Keratinocyte (primary cell): ENCODE data around the gene IVL. TPM values are rescaled to one million over a fixed set of nuclear protein-coding genes. Genes with fewer than 3 reads are reported as not detected.
A peak's percentile ranks its signal among the peaks of the same experiment; 100 is the strongest.

ENCODE experiments used
- DNase-seq: peaks from one replicate; pipeline ENCODE4 v3.0.0-alpha.2; 2011; ENCODE audit warnings: low read depth, missing footprints, low spot score
- FAIRE-seq: peaks from 2 replicates; lab custom pipeline; 2011; peaks lifted over from hg19 to GRCh38; lab: Jason Lieb, UNC
- H2AFZ ChIP-seq: 2 replicates; pipeline ENCODE4 v1.6.0; 2012; ENCODE audit warnings: low read length, control low read depth, inconsistent platforms; ENCODE audit not compliant: control insufficient read depth
- H3K27ac ChIP-seq: 2 replicates; pipeline ENCODE4 v1.5.1; 2011; ENCODE audit warnings: low read length; ENCODE audit not compliant: control insufficient read depth, insufficient read depth
- H3K27me3 ChIP-seq: 3 replicates; pipeline ENCODE4 v1.6.0; 2011; ENCODE audit warnings: low read length; ENCODE audit not compliant: control insufficient read depth, insufficient read depth; ENCODE audit errors: extremely low read depth
- H3K36me3 ChIP-seq, 2 experiments: 2 replicates in 1 of 2; 3 replicates in 1 of 2; pipeline ENCODE4 v1.5.1; 2011; ENCODE audit warnings: low read length in 2 of 2, mild to moderate bottlenecking in 1 of 2; ENCODE audit not compliant: control insufficient read depth in 2 of 2, insufficient read depth in 2 of 2; ENCODE audit errors: extremely low read depth in 1 of 2
- H3K4me1 ChIP-seq: 3 replicates; pipeline ENCODE4 v1.5.1; 2011; ENCODE audit warnings: low read length; ENCODE audit not compliant: control insufficient read depth, insufficient read depth; ENCODE audit errors: extremely low read depth
- H3K4me2 ChIP-seq: 3 replicates; pipeline ENCODE4 v1.6.0; 2011; ENCODE audit warnings: low read depth, low read length; ENCODE audit not compliant: control insufficient read depth, insufficient read depth; ENCODE audit errors: extremely low read depth
- H3K4me3 ChIP-seq, 3 experiments: fragments of 200-600 bp in 1 of 3; sonication (generic) in 1 of 3; 2 replicates in 2 of 3; 3 replicates in 1 of 3; pipeline ENCODE4 v1.5.1; 2011 to 2016; ENCODE audit warnings: low read length in 3 of 3, mild to moderate bottlenecking in 3 of 3, control low read depth in 2 of 3, inconsistent platforms in 1 of 3, low read depth in 1 of 3, mixed read lengths in 1 of 3, mixed run types in 1 of 3, moderate library complexity in 1 of 3; ENCODE audit not compliant: control insufficient read depth in 2 of 3, insufficient read depth in 2 of 3; ENCODE audit errors: extremely low read depth in 1 of 3
- H3K79me2 ChIP-seq: 2 replicates; pipeline ENCODE4 v1.6.0; 2012; ENCODE audit warnings: low read length; ENCODE audit not compliant: control insufficient read depth, insufficient read depth
- H3K9ac ChIP-seq: 3 replicates; pipeline ENCODE4 v1.6.0; 2011; ENCODE audit warnings: low read length; ENCODE audit not compliant: control insufficient read depth, insufficient read depth; ENCODE audit errors: extremely low read depth
- H3K9me1 ChIP-seq: 3 replicates; pipeline ENCODE4 v1.6.0; 2011; ENCODE audit warnings: low read length; ENCODE audit not compliant: control insufficient read depth, insufficient read depth; ENCODE audit errors: extremely low read depth
- H3K9me3 ChIP-seq: 2 replicates; pipeline ENCODE4 v1.5.1; 2012; ENCODE audit warnings: low read depth, low read length; ENCODE audit not compliant: control insufficient read depth
- H4K20me1 ChIP-seq: 3 replicates; pipeline ENCODE4 v1.6.0; 2011; ENCODE audit warnings: low read length; ENCODE audit not compliant: control insufficient read depth, insufficient read depth; ENCODE audit errors: extremely low read depth
- EZH2 ChIP-seq: IDR thresholded peaks from one replicate; pipeline ENCODE4 v1.6.1; 2012; ENCODE audit warnings: inconsistent platforms, mild to moderate bottlenecking, low read length, moderate library complexity
- dilution Hi-C: fragments of 300-500 bp; cut with MboI; formaldehyde crosslinking; loops from one replicate; pipeline ENCODE4 v1.7.0; 2020; ENCODE audit warnings: low sequenced_read_pairs; ENCODE audit not compliant: extremely low pct_ligation_motif_present
- polyA plus RNA-seq, 5 experiments: library from polyadenylated mRNA; depleted of rRNA in 3 of 5; stranded (reverse) in 3 of 5; stranded (forward) in 1 of 5; unstranded in 1 of 5; fragments of >200 nt; gene quantifications; 1 replicate in 1 of 5; 2 replicates in 3 of 5; 3 replicates in 1 of 5; pipeline versions ENCODE4 v1.2.1 to v1.2.3, GENCODE V29; 2011 to 2012; ENCODE audit warnings: missing spikeins in 2 of 5, low read depth in 1 of 5, low replicate concordance in 1 of 5
- TF ChIP-seq, protein P1 (sequence below), 3 experiments: IDR thresholded peaks in 1 of 3; conservative IDR thresholded peaks in 1 of 3; optimal IDR thresholded peaks in 1 of 3; 2 replicates in 2 of 3; 3 replicates in 1 of 3; pipeline versions ENCODE3 to v1.5.1; 2011; ENCODE audit warnings: low read length in 3 of 3, mild to moderate bottlenecking in 3 of 3, moderate library complexity in 2 of 3, control low read depth in 1 of 3, inconsistent platforms in 1 of 3; ENCODE audit not compliant: insufficient read depth in 2 of 3; ENCODE audit errors: extremely low read depth in 1 of 3

IVL gene
- polyA plus RNA-seq, 1 donor (not counting 4 experiments of a cell fraction or from before 2014, with no cell fraction given) = 89.2 TPM

DNA sequence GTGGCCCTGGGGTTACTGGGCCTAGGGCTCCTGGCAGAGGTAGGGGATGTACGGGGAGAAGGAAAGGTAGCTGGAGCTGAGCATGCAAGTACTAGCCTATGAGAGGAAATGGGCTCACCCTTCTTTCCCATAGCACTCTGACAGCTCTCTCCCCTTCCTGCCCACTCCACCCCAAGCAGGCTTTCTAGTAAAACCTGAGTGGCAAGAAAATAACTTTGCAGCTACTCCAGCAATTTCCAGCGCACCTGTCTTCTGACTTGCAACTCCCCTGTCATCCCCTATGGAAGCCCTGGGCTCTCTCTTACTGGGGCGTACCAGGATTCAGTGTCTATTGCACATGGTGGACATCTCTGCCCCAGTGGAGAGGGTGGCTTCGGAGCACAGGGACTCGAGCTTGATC lies 6.7 kb upstream of the IVL start:
- DNase-seq (no peak), FAIRE-seq (peak; percentile 67)
- H4K20me1 ChIP-seq = no peaks in the 10 kb centered on the region
- no peaks in the 10 kb centered on the region for H3K9me3 ChIP-seq
- H3K9me1 ChIP-seq = no peaks in the 10 kb centered on the region
- H2AFZ ChIP-seq = peak overlapping the region; percentile 61
- no peaks in the 10 kb centered on the region for H3K79me2 ChIP-seq
- no peak overlapping the region for H3K27ac ChIP-seq
- dilution Hi-C loops = no loop called here
- H3K36me3 ChIP-seq = no peaks in the 10 kb centered on the region
- peaks cover 31% of the 10 kb centered on the region for H3K4me1 ChIP-seq
- TF ChIP-seq, protein P1, sequence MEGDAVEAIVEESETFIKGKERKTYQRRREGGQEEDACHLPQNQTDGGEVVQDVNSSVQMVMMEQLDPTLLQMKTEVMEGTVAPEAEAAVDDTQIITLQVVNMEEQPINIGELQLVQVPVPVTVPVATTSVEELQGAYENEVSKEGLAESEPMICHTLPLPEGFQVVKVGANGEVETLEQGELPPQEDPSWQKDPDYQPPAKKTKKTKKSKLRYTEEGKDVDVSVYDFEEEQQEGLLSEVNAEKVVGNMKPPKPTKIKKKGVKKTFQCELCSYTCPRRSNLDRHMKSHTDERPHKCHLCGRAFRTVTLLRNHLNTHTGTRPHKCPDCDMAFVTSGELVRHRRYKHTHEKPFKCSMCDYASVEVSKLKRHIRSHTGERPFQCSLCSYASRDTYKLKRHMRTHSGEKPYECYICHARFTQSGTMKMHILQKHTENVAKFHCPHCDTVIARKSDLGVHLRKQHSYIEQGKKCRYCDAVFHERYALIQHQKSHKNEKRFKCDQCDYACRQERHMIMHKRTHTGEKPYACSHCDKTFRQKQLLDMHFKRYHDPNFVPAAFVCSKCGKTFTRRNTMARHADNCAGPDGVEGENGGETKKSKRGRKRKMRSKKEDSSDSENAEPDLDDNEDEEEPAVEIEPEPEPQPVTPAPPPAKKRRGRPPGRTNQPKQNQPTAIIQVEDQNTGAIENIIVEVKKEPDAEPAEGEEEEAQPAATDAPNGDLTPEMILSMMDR (optimal IDR thresholded peaks at IDR 0.05 in 1 of 3, IDR thresholded peaks at IDR 0.05 in 1 of 3, conservative IDR thresholded peaks at IDR 0.05 in 1 of 3; ENCODE audit: extremely low read depth in 1 of 3, insufficient read depth in 2 of 3, low read length in 3 of 3) = no peak
- no peak for TF ChIP-seq EZH2
- H3K4me3 ChIP-seq = no peak overlapping the region
- peak overlapping the region; percentile 18 for H3K4me2 ChIP-seq
- H3K9ac ChIP-seq = no peak overlapping the region
- no peaks in the 10 kb centered on the region for H3K27me3 ChIP-seq

DNA sequence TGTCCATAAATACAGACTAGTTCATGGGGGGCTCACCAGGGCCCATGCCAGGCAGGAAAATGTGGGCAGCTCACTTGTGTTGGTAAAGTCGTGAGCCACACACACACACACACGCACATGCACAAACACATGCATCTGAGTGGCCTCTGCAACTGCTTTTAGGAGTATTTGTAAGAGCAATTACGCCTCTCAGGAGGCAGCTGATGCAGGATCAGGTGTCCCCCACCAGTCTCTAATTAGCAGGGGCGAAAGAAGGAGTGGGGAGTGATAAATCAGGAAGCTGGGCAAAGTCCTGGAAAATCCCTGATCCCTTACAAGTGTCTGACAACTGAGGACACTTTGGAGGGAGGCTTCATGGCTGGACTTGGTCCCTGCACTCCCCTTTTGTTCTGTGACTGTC lies 5.7 kb upstream of the IVL start:
- no peak overlapping the region for H3K4me2 ChIP-seq
- no peaks in the 10 kb centered on the region for H3K79me2 ChIP-seq
- peaks cover 41% of the 10 kb centered on the region for H3K4me1 ChIP-seq
- H3K9me1 ChIP-seq = no peaks in the 10 kb centered on the region
- dilution Hi-C loops = no loop called here
- H3K9ac ChIP-seq = no peak overlapping the region
- H3K36me3 ChIP-seq = no peaks in the 10 kb centered on the region
- no peaks in the 10 kb centered on the region for H3K9me3 ChIP-seq
- no peak for FAIRE-seq
- no peak for TF ChIP-seq EZH2
- TF ChIP-seq, protein P1 (optimal IDR thresholded peaks at IDR 0.05 in 1 of 3, IDR thresholded peaks at IDR 0.05 in 1 of 3, conservative IDR thresholded peaks at IDR 0.05 in 1 of 3; ENCODE audit: extremely low read depth in 1 of 3, insufficient read depth in 2 of 3, low read length in 3 of 3) = no peak
- H4K20me1 ChIP-seq = no peaks in the 10 kb centered on the region
- no peak overlapping the region for H2AFZ ChIP-seq
- no peaks in the 10 kb centered on the region for H3K27me3 ChIP-seq
- DNase-seq = no peak
- no peak overlapping the region for H3K4me3 ChIP-seq
- no peak overlapping the region for H3K27ac ChIP-seq
